Tibial artery (tissue), 4 donors: ENCODE measurements around the gene LRRTM4.
"Not testable (repeated sequence)": the region's sequence is repeated elsewhere in the genome, so short reads cannot be mapped to it uniquely, and the experiment has no call there.

Experiments
- DNase-seq, 2 donors: peaks; one replicate each; pipeline ENCODE4 v3.0.0-alpha.2; 2019
- H3K27ac ChIP-seq, 2 donors: fragments of 200-600 bp; sonication (generic) in 1 of 2; 1 replicate in 1 of 2; 2 replicates in 1 of 2; pipeline ENCODE4 v1.5.1; 2018 to 2019; ENCODE audit warnings: mild to moderate bottlenecking in 1 of 2
- H3K27me3 ChIP-seq, 2 donors: fragments of 200-600 bp; sonication (generic) in 1 of 2; one replicate each; pipeline versions ENCODE4 v1.5.1 to v1.6.0; 2016 to 2019
- H3K36me3 ChIP-seq, 3 donors: fragments of 200-600 bp; sonication (generic) in 2 of 3; one replicate each; pipeline ENCODE4 v1.5.1; 2016 to 2019; ENCODE audit warnings: mild to moderate bottlenecking in 2 of 3
- H3K4me1 ChIP-seq, 4 donors: fragments of 200-600 bp; sonication (generic) in 2 of 4; 1 replicate in 3 of 4; 2 replicates in 1 of 4; pipeline ENCODE4 v1.5.1; 2016 to 2019
- H3K4me3 ChIP-seq, 2 donors: fragments of 200-600 bp; sonication (generic) in 1 of 2; 1 replicate in 1 of 2; 2 replicates in 1 of 2; pipeline ENCODE4 v1.5.1; 2018 to 2019; ENCODE audit warnings: mild to moderate bottlenecking in 2 of 2
- H3K9me3 ChIP-seq, 3 donors: fragments of 200-600 bp; sonication (generic) in 1 of 3; one replicate each; pipeline ENCODE4 v1.5.1; 2016 to 2019
- CTCF ChIP-seq, 2 experiments: fragments of 200-600 bp in 1 of 2; fragments of 450-650 bp in 1 of 2; IDR thresholded peaks; one replicate each; pipeline ENCODE4 v1.5.1; 2017 to 2019; ENCODE audit warnings: antibody characterized with exemption in 2 of 2, mild to moderate bottlenecking in 1 of 2, moderate library complexity in 1 of 2
- intact Hi-C: fragments of 100-400 bp; cut with DNase I; formaldehyde crosslinking; loops from one replicate; pipeline ENCODE4 v1.15.0; 2023; ENCODE audit warnings: low total_unique reads

Gene LRRTM4

GRCh38 chr2:76700894-76701293 is 821.3 kb downstream of the LRRTM4 start:
- Histone ChIP-seq H3K36me3 (no peaks in the 10 kb centered on the region), H3K9me3 (no peaks in the 10 kb centered on the region)
- DNase-seq, result no peak

GRCh38 chr2:76697998-76698713 is 824.0 kb downstream of the LRRTM4 start:
- H3K36me3 ChIP-seq, DNase-seq, intact Hi-C loops, H3K9me3 ChIP-seq, H3K4me1 ChIP-seq, H3K27ac ChIP-seq, H3K27me3 ChIP-seq, H3K4me3 ChIP-seq: not testable (repeated sequence)

More at GRCh38 chr2:76700894-76701293, 821.3 kb downstream of the LRRTM4 start:
- H3K27me3 ChIP-seq, result no peaks in the 10 kb centered on the region
- no peak for TF ChIP-seq CTCF (IDR thresholded peaks at IDR 0.05)
- intact Hi-C loops, result no loop called here
- no peak overlapping the region for H3K4me3 ChIP-seq
- H3K4me1 ChIP-seq, result no peaks in the 10 kb centered on the region
- H3K27ac ChIP-seq, result no peak overlapping the region
